ENCODE results near the gene SLU7. TPM values are rescaled to one million over a fixed set of nuclear protein-coding genes. Genes with fewer than 3 reads are reported as not detected.

Gene SLU7
- total RNA-seq, 2 donors from 2014 or later, result 18.8 to 42.8 TPM

GRCh38 chr5:160452036-160452435 lies 33.2 kb upstream of the SLU7 start:
- no peaks in the 10 kb centered on the region for H3K27me3 ChIP-seq

GRCh38 chr5:160451281-160451680 lies 32.4 kb upstream of the SLU7 start:
- H3K4me3 ChIP-seq, result no peak overlapping the region
- no peak for ATAC-seq
- TF ChIP-seq CTCF (IDR thresholded peaks at IDR 0.05), result no peak
- no peak for TF ChIP-seq POLR2A (IDR thresholded peaks at IDR 0.05)
- H3K27me3 ChIP-seq, result no peaks in the 10 kb centered on the region
- no peak for DNase-seq
- 88 to 98% methylated on average over 2 of the region's 2 CpGs for WGBS, 2 donors
- no peaks in the 10 kb centered on the region for H3K36me3 ChIP-seq (replicated peaks in 1 of 2; ENCODE audit: insufficient read depth in 1 of 2, low read depth in 2 of 2)
- intact Hi-C loops (cut with DNase I), result no loop called here
- H3K4me1 ChIP-seq, result no peaks in the 10 kb centered on the region
- H3K27ac ChIP-seq, result no peak overlapping the region
- no peaks in the 10 kb centered on the region for H3K9me3 ChIP-seq

More at GRCh38 chr5:160452036-160452435, 33.2 kb upstream of the SLU7 start:
- intact Hi-C loops (cut with DNase I), result no loop called here
- no peak overlapping the region for H3K4me3 ChIP-seq
- no peaks in the 10 kb centered on the region for H3K4me1 ChIP-seq
- no peaks in the 10 kb centered on the region for H3K9me3 ChIP-seq
- ATAC-seq, result no peak
- H3K27ac ChIP-seq, result no peak overlapping the region
- H3K36me3 ChIP-seq (replicated peaks in 1 of 2; ENCODE audit: insufficient read depth in 1 of 2, low read depth in 2 of 2), result no peaks in the 10 kb centered on the region
- no peak for DNase-seq
- TF ChIP-seq POLR2A (IDR thresholded peaks at IDR 0.05) (no peak), CTCF (IDR thresholded peaks at IDR 0.05) (no peak)

- no peak overlapping the region for H3K4me3 ChIP-seq
- H3K4me1 ChIP-seq, result no peaks in the 10 kb centered on the region
- H3K27me3 ChIP-seq, result no peaks in the 10 kb centered on the region
- intact Hi-C loops (cut with DNase I), result no loop called here
- no peak for TF ChIP-seq CTCF (IDR thresholded peaks at IDR 0.05)
- TF ChIP-seq POLR2A (IDR thresholded peaks at IDR 0.05), result no peak
- 83 to 88% methylated on average over 9 of the region's 9 CpGs for WGBS, 2 donors
- H3K27ac ChIP-seq, result no peak overlapping the region
- no peak for ATAC-seq
- no peaks in the 10 kb centered on the region for H3K36me3 ChIP-seq (replicated peaks in 1 of 2; ENCODE audit: insufficient read depth in 1 of 2, low read depth in 2 of 2)
- no peak for DNase-seq
- H3K9me3 ChIP-seq, result no peaks in the 10 kb centered on the region
Measured at GRCh38 chr5:160450164-160450932, 31.5 kb upstream of the SLU7 start.

- Histone ChIP-seq H3K9me3 (no peaks in the 10 kb centered on the region), H3K4me3 (no peak overlapping the region), H3K27ac (no peak overlapping the region), H3K27me3 (no peaks in the 10 kb centered on the region), H3K4me1 (no peaks in the 10 kb centered on the region), H3K36me3 (replicated peaks in 1 of 2; ENCODE audit: insufficient read depth in 1 of 2, low read depth in 2 of 2) (no peaks in the 10 kb centered on the region)
- no peak for DNase-seq
- intact Hi-C loops (cut with DNase I), result no loop called here
- no peak for TF ChIP-seq CTCF (IDR thresholded peaks at IDR 0.05)
- 78% methylated on average over 3 of the region's 3 CpGs for WGBS, 2 donors
- no peak for ATAC-seq
Measured at GRCh38 chr5:160449458-160449857, 30.6 kb upstream of the SLU7 start.

GRCh38 chr5:160448886-160449285 lies 30.0 kb upstream of the SLU7 start:
- Histone ChIP-seq H3K4me3 (no peak overlapping the region), H3K27ac (no peak overlapping the region), H3K9me3 (no peaks in the 10 kb centered on the region), H3K4me1 (no peaks in the 10 kb centered on the region), H3K36me3 (replicated peaks in 1 of 2; ENCODE audit: insufficient read depth in 1 of 2, low read depth in 2 of 2) (no peaks in the 10 kb centered on the region), H3K27me3 (no peaks in the 10 kb centered on the region)
- 62 to 94% methylated on average over 1 of the region's 1 CpG for WGBS, 2 donors
- TF ChIP-seq CTCF (IDR thresholded peaks at IDR 0.05) (no peak), POLR2A (IDR thresholded peaks at IDR 0.05) (no peak)
- intact Hi-C loops (cut with DNase I), result no loop called here
- no peak for DNase-seq
- no peak for ATAC-seq

Data from body of pancreas (tissue), 4 donors.